IMR-90 (cell line): ENCODE measurements around the gene NETO2. TPM values are rescaled to one million over a fixed set of nuclear protein-coding genes. Genes with fewer than 3 reads are reported as not detected.

Source experiments
- ATAC-seq: fragments of 200-7000 bp; cut with Tn5 transposase; 2 replicates; pipeline ENCODE4 v1.9.1; 2020; ENCODE audit warnings: low read depth, mild to moderate bottlenecking, moderate library complexity
- BruUV-seq: library from RNA; stranded (reverse); fragments of 400-500 nt; replicated peaks from 2 replicates; lab custom pipeline; 2021; lab: Mats Ljungman, UMichigan
- CTCF ChIA-PET: fragments of 300-600 bp; formaldehyde crosslinking; extraction: SDS; loops from one replicate; lab custom pipeline; 2021; ENCODE audit warnings: antibody characterized with exemption; lab: Yijun Ruan, JAX
- POLR2A ChIA-PET: fragments of 300-600 bp; sonication (Branson Sonifier 250); formaldehyde crosslinking; loops from one replicate; lab custom pipeline; 2022; ENCODE audit warnings: antibody characterized with exemption; ENCODE audit not compliant: unreplicated experiment; lab: Charles Lee
- DNase-seq: peaks from one replicate; pipeline ENCODE4 v3.0.0; 2013
- H2AFZ ChIP-seq: replicated peaks from 2 replicates; pipeline ENCODE3; 2013; ENCODE audit warnings: low read length, mild to moderate bottlenecking; ENCODE audit not compliant: poor library complexity
- H2AK5ac ChIP-seq: 2 replicates; pipeline ENCODE4 v1.6.1; 2013; ENCODE audit warnings: low read depth, low read length, inconsistent platforms
- H2AK9ac ChIP-seq: replicated peaks from 2 replicates; pipeline ENCODE3; 2013; ENCODE audit warnings: mild to moderate bottlenecking, low read depth, low read length, moderate library complexity; ENCODE audit not compliant: poor library complexity
- H2BK120ac ChIP-seq: 2 replicates; pipeline ENCODE4 v1.6.1; 2013; ENCODE audit warnings: low read depth, low read length, inconsistent platforms
- H2BK15ac ChIP-seq: 3 replicates; pipeline ENCODE4 v1.6.1; 2013; ENCODE audit warnings: low read depth, low read length, inconsistent platforms
- H2BK20ac ChIP-seq: 2 replicates; pipeline ENCODE4 v1.6.1; 2013; ENCODE audit warnings: low read depth, mild to moderate bottlenecking, inconsistent platforms, low read length, moderate library complexity
- H2BK5ac ChIP-seq: 2 replicates; pipeline ENCODE4 v1.6.1; 2013; ENCODE audit warnings: mild to moderate bottlenecking, low read depth, low read length, inconsistent platforms; ENCODE audit not compliant: poor library complexity, severe bottlenecking
- H3K14ac ChIP-seq: replicated peaks from 2 replicates; pipeline ENCODE4 v1.6.1; 2013; ENCODE audit warnings: low read depth, low read length, inconsistent platforms
- H3K18ac ChIP-seq: 2 replicates; pipeline ENCODE4 v1.6.1; 2013; ENCODE audit warnings: low read depth, low read length, control low read depth
- H3K23ac ChIP-seq: 2 replicates; pipeline ENCODE4 v1.6.1; 2013; ENCODE audit warnings: low read depth, low read length, inconsistent platforms
- H3K27ac ChIP-seq: 2 replicates; pipeline ENCODE4 v1.5.1; 2013; ENCODE audit warnings: mild to moderate bottlenecking, control low read depth, low read length; ENCODE audit not compliant: insufficient read depth
- H3K27me3 ChIP-seq: 2 replicates; pipeline ENCODE4 v1.6.1; 2013; ENCODE audit warnings: low read length; ENCODE audit not compliant: control insufficient read depth, insufficient read depth
- H3K36me3 ChIP-seq: 2 replicates; pipeline ENCODE4 v1.6.1; 2013; ENCODE audit warnings: low read length, mixed read lengths; ENCODE audit not compliant: control insufficient read depth, insufficient read depth
- H3K4ac ChIP-seq: 2 replicates; pipeline ENCODE4 v1.6.1; 2013; ENCODE audit warnings: low read depth, low read length, inconsistent platforms
- H3K4me1 ChIP-seq: 2 replicates; pipeline ENCODE4 v1.6.1; 2013; ENCODE audit warnings: low read length, mixed read lengths; ENCODE audit not compliant: control insufficient read depth, insufficient read depth
- H3K4me2 ChIP-seq: 2 replicates; pipeline ENCODE4 v1.6.1; 2013; ENCODE audit warnings: low read depth, mild to moderate bottlenecking, control low read depth, low read length, moderate library complexity
- H3K4me3 ChIP-seq: 2 replicates; pipeline ENCODE4 v1.5.1; 2013; ENCODE audit warnings: low read depth, mild to moderate bottlenecking, control low read depth, low read length, moderate library complexity; ENCODE audit not compliant: insufficient read depth
- H3K56ac ChIP-seq: 2 replicates; pipeline ENCODE4 v1.6.1; 2013; ENCODE audit warnings: low read length, inconsistent platforms; ENCODE audit not compliant: insufficient read depth; ENCODE audit errors: extremely low read depth
- H3K79me1 ChIP-seq, 2 experiments: 2 replicates each; pipeline ENCODE4 v1.6.1; 2013; ENCODE audit warnings: low read length in 2 of 2, inconsistent platforms in 1 of 2, low read depth in 1 of 2
- H3K9ac ChIP-seq: 2 replicates; pipeline ENCODE4 v1.6.1; 2013; ENCODE audit warnings: low read depth, low read length, control low read depth
- H3K9me1 ChIP-seq: 2 replicates; pipeline ENCODE4 v1.6.1; 2013; ENCODE audit warnings: low read length, inconsistent platforms; ENCODE audit not compliant: insufficient read depth
- H3K9me3 ChIP-seq: 2 replicates; pipeline ENCODE4 v1.6.1; 2013; ENCODE audit warnings: low read length; ENCODE audit not compliant: control insufficient read depth, insufficient read depth
- H4K20me1 ChIP-seq: 2 replicates; pipeline ENCODE4 v1.6.1; 2013; ENCODE audit warnings: low read length, inconsistent platforms; ENCODE audit not compliant: insufficient read depth
- H4K5ac ChIP-seq: 2 replicates; pipeline ENCODE4 v1.6.1; 2013; ENCODE audit warnings: mild to moderate bottlenecking, low read depth, low read length, control low read depth
- H4K8ac ChIP-seq, 2 experiments: 2 replicates each; pipeline ENCODE4 v1.6.1; 2013; ENCODE audit warnings: low read depth in 2 of 2, low read length in 2 of 2, control low read depth in 1 of 2, inconsistent platforms in 1 of 2
- H4K91ac ChIP-seq: 2 replicates; pipeline ENCODE4 v1.6.1; 2013; ENCODE audit warnings: low read depth, low read length, inconsistent platforms; ENCODE audit not compliant: insufficient read depth
- CEBPB ChIP-seq: IDR thresholded peaks from 2 replicates; pipeline ENCODE4 v1.6.1; 2012; ENCODE audit warnings: low read depth, low read length, improper control_type of control experiment
- CHD1 ChIP-seq: IDR thresholded peaks from 2 replicates; pipeline ENCODE4 v1.6.1; 2012; ENCODE audit warnings: low read depth, low read length, improper control_type of control experiment
- FOS ChIP-seq: fragments of 150-350 bp; IDR thresholded peaks from 2 replicates; pipeline ENCODE4 v1.6.1; 2016; ENCODE audit warnings: low read depth, low read length
- MAFK ChIP-seq: IDR thresholded peaks from 2 replicates; pipeline ENCODE4 v1.6.1; 2012; ENCODE audit warnings: low read depth, low read length, improper control_type of control experiment
- NFE2L2 ChIP-seq: fragments of 150-350 bp; IDR thresholded peaks from 2 replicates; pipeline ENCODE4 v1.6.1; 2016; ENCODE audit warnings: low read depth, mild to moderate bottlenecking, low read length
- POLR2A ChIP-seq: IDR thresholded peaks from 2 replicates; pipeline ENCODE4 v1.6.1; 2012; ENCODE audit warnings: mild to moderate bottlenecking, low read depth, low read length
- RAD21 ChIP-seq: IDR thresholded peaks from 2 replicates; pipeline ENCODE4 v1.6.1; 2012; ENCODE audit warnings: low read length, improper control_type of control experiment
- SMC3 ChIP-seq: fragments of 150-350 bp; IDR thresholded peaks from 2 replicates; pipeline ENCODE4 v1.6.1; 2016; ENCODE audit warnings: low read depth, mild to moderate bottlenecking, antibody characterized with exemption, low read length, moderate library complexity
- WGBS, 2 experiments: methylation state at CpG; one replicate each; pipeline versions ENCODE4 v1.1.5 to v1.1.7; 2013; ENCODE audit warnings: missing lambda C conversion rate in 2 of 2; ENCODE audit not compliant: insufficient read length in 1 of 2; ENCODE audit errors: extremely low coverage in 2 of 2; 5-methylcytosine and 5-hydroxymethylcytosine counted together
- dilution Hi-C: fragments of 300-500 bp; cut with HindIII; formaldehyde crosslinking; loops from one replicate; pipeline ENCODE4 v1.14.3; 2018; ENCODE audit warnings: low sequenced_read_pairs; ENCODE audit not compliant: unreplicated experiment
- in situ Hi-C: fragments of 300-500 bp; cut with MboI; formaldehyde crosslinking; loops from 3 replicates; pipeline ENCODE4 v1.14.3; 2019; ENCODE audit warnings: low sequenced_read_pairs, inconsistent platforms, mixed read lengths
- intact Hi-C: fragments of 100-400 bp; cut with micrococcal nuclease; formaldehyde crosslinking; loops from 2 replicates; pipeline ENCODE4 v1.10.0; 2022
- polyA plus RNA-seq, 3 experiments: library from polyadenylated mRNA; depleted of rRNA; stranded (reverse); fragments of >200 nt; gene quantifications; 2 replicates each; pipeline ENCODE4 v1.2.3, GENCODE V29; 2012; ENCODE audit warnings: low replicate concordance in 1 of 3
- total RNA-seq: library from RNA; depleted of rRNA; stranded (reverse); fragments of >200 nt; gene quantifications from 2 replicates; pipeline ENCODE4 v1.2.3, GENCODE V29; 2012

NETO2 gene
- total and polyA plus RNA-seq, 2 of the 4 experiments (the other 2 are of a cell fraction), result 38.5 to 39.3 TPM

- Histone ChIP-seq H3K79me1 (no peaks in the 10 kb centered on the region), H3K27ac (no peak overlapping the region), H3K56ac (no peak overlapping the region), H2AFZ (no peak overlapping the region), H2BK5ac (no peak overlapping the region), H3K4ac (no peak overlapping the region), H3K9me1 (no peaks in the 10 kb centered on the region), H3K36me3 (no peaks in the 10 kb centered on the region), H4K20me1 (no peaks in the 10 kb centered on the region), H3K4me2 (no peak overlapping the region), H2BK120ac (no peak overlapping the region), H4K5ac (no peak overlapping the region), H3K4me1 (no peaks in the 10 kb centered on the region), H3K14ac (no peak overlapping the region), H3K4me3 (no peak overlapping the region), H3K18ac (no peak overlapping the region), H3K23ac (no peak overlapping the region), H2AK9ac (no peak overlapping the region), H3K9ac (no peak overlapping the region), H3K9me3 (no peaks in the 10 kb centered on the region), H2AK5ac (no peak overlapping the region), H3K27me3 (peaks cover 2% of the 10 kb centered on the region; the same call in 1 of the 2 replicates), H2BK20ac (no peak overlapping the region), H4K91ac (no peak overlapping the region), H2BK15ac (no peak overlapping the region), H4K8ac (no peak overlapping the region)
- dilution Hi-C loops (no loop called here), in situ Hi-C loops (no loop called here), intact Hi-C loops (no loop called here)
- ATAC-seq (no peak), DNase-seq (no peak)
- ChIA-PET CTCF (no interaction called here), POLR2A (no interaction called here)
- no CpG with 5 or more reads among the region's 6 CpGs for WGBS, 2 experiments
- no peak for TF ChIP-seq SMC3
- no peak for TF ChIP-seq CEBPB
- no peak for TF ChIP-seq RAD21
- no peak for TF ChIP-seq MAFK
- TF ChIP-seq POLR2A, result no peak
- TF ChIP-seq CHD1, result no peak
- no peak for TF ChIP-seq FOS
- TF ChIP-seq NFE2L2, result no peak
- BruUV-seq, result no TSS peak
Observed at GRCh38 chr16:47073223-47074155, 70.3 kb downstream of the NETO2 start.
